ENCODE data around the gene WNT11.

DNA sequence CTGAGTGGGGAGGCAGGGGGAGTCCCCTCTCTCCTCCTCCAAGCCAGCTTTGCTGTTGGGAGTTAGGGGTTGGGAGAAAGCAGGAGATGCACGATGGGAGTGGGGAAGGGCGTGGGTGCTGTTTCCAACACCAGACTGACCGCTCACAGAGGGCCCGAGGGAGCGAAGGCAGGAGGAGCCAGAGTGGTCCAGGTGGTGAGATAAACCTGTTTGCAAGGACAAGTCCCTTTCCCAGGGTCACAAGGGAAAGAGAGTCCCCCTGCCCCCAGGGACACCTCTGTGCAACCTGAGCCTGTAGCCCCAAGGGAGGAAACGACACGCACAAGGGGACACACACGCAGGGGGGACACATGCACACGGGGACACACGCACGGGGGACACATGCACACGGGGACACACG lies 42.2 kb downstream of the WNT11 start:
- no peak for TF ChIP-seq SIN3A (IDR thresholded peaks at IDR 0.05; ENCODE audit: borderline replicate concordance, low read depth, low read length)
- no peak for TF ChIP-seq EZH2phosphoT487 (IDR thresholded peaks at IDR 0.05; ENCODE audit: borderline replicate concordance, low read depth)
- TF ChIP-seq TAF1 (IDR thresholded peaks at IDR 0.05; ENCODE audit: borderline replicate concordance, low read depth, low read length): no peak
- no peak for TF ChIP-seq MXI1 (IDR thresholded peaks at IDR 0.05; ENCODE audit: low read depth, low read length)
- TF ChIP-seq, protein P1, sequence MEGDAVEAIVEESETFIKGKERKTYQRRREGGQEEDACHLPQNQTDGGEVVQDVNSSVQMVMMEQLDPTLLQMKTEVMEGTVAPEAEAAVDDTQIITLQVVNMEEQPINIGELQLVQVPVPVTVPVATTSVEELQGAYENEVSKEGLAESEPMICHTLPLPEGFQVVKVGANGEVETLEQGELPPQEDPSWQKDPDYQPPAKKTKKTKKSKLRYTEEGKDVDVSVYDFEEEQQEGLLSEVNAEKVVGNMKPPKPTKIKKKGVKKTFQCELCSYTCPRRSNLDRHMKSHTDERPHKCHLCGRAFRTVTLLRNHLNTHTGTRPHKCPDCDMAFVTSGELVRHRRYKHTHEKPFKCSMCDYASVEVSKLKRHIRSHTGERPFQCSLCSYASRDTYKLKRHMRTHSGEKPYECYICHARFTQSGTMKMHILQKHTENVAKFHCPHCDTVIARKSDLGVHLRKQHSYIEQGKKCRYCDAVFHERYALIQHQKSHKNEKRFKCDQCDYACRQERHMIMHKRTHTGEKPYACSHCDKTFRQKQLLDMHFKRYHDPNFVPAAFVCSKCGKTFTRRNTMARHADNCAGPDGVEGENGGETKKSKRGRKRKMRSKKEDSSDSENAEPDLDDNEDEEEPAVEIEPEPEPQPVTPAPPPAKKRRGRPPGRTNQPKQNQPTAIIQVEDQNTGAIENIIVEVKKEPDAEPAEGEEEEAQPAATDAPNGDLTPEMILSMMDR (IDR thresholded peaks at IDR 0.05): no peak
- TF ChIP-seq CHD2 (IDR thresholded peaks at IDR 0.05; ENCODE audit: low read length, partially characterized antibody): no peak
- TF ChIP-seq RFX5 (IDR thresholded peaks at IDR 0.05; ENCODE audit: low read length): no peak
- TF ChIP-seq RAD21 (IDR thresholded peaks at IDR 0.05; ENCODE audit: low read length): no peak
- no peak for TF ChIP-seq TCF12 (IDR thresholded peaks at IDR 0.05)
- TF ChIP-seq, protein P2, sequence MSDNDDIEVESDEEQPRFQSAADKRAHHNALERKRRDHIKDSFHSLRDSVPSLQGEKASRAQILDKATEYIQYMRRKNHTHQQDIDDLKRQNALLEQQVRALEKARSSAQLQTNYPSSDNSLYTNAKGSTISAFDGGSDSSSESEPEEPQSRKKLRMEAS (IDR thresholded peaks at IDR 0.05; ENCODE audit: low read depth): no peak
- TF ChIP-seq, protein P3, sequence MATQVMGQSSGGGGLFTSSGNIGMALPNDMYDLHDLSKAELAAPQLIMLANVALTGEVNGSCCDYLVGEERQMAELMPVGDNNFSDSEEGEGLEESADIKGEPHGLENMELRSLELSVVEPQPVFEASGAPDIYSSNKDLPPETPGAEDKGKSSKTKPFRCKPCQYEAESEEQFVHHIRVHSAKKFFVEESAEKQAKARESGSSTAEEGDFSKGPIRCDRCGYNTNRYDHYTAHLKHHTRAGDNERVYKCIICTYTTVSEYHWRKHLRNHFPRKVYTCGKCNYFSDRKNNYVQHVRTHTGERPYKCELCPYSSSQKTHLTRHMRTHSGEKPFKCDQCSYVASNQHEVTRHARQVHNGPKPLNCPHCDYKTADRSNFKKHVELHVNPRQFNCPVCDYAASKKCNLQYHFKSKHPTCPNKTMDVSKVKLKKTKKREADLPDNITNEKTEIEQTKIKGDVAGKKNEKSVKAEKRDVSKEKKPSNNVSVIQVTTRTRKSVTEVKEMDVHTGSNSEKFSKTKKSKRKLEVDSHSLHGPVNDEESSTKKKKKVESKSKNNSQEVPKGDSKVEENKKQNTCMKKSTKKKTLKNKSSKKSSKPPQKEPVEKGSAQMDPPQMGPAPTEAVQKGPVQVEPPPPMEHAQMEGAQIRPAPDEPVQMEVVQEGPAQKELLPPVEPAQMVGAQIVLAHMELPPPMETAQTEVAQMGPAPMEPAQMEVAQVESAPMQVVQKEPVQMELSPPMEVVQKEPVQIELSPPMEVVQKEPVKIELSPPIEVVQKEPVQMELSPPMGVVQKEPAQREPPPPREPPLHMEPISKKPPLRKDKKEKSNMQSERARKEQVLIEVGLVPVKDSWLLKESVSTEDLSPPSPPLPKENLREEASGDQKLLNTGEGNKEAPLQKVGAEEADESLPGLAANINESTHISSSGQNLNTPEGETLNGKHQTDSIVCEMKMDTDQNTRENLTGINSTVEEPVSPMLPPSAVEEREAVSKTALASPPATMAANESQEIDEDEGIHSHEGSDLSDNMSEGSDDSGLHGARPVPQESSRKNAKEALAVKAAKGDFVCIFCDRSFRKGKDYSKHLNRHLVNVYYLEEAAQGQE (IDR thresholded peaks at IDR 0.05; ENCODE audit: low read depth, low read length): no peak
- TF ChIP-seq NRF1 (IDR thresholded peaks at IDR 0.05; ENCODE audit: low read depth, low read length): no peak
- no peak for TF ChIP-seq TEAD4 (IDR thresholded peaks at IDR 0.05; ENCODE audit: borderline replicate concordance, insufficient read depth)
- TF ChIP-seq FOXM1 (IDR thresholded peaks at IDR 0.05; ENCODE audit: low read depth): no peak
